Gastroesophageal sphincter (tissue), 4 donors: Measurements from ENCODE around the gene AGRN. TPM values are rescaled to one million over a fixed set of nuclear protein-coding genes. Genes with fewer than 3 reads are reported as not detected.

Experiments
- ATAC-seq: fragments of 150-250 bp; one replicate; pipeline ENCODE4 v1.9.1; 2016; ENCODE audit warnings: mild to moderate bottlenecking, moderate library complexity
- H3K27ac ChIP-seq, 4 donors: fragments of 200-600 bp; sonication (generic) in 3 of 4; 1 replicate in 3 of 4; 2 replicates in 1 of 4; pipeline ENCODE4 v1.5.1; 2016 to 2019
- H3K27me3 ChIP-seq: fragments of 200-600 bp; sonication (generic); one replicate; pipeline ENCODE4 v1.5.1; 2019
- H3K36me3 ChIP-seq, 2 donors: fragments of 200-600 bp; sonication (generic); one replicate each; pipeline ENCODE4 v1.5.1; 2019; ENCODE audit warnings: control low read depth in 1 of 2
- H3K4me1 ChIP-seq, 3 donors: fragments of 200-600 bp; sonication (generic); 1 replicate in 2 of 3; 2 replicates in 1 of 3; pipeline ENCODE4 v1.5.1; 2016 to 2019; ENCODE audit warnings: control low read depth in 2 of 3
- H3K4me3 ChIP-seq, 2 donors: fragments of 200-600 bp; sonication (generic); one replicate each; pipeline ENCODE4 v1.5.1; 2019; ENCODE audit warnings: mild to moderate bottlenecking in 1 of 2, moderate library complexity in 1 of 2
- H3K9me3 ChIP-seq, 3 donors: fragments of 200-600 bp; sonication (generic); one replicate each; pipeline ENCODE4 v1.5.1; 2017 to 2019; ENCODE audit warnings: control low read depth in 2 of 3
- CTCF ChIP-seq, 4 experiments: fragments of 200-600 bp in 2 of 4; fragments of 450-650 bp in 2 of 4; sonication (generic) in 1 of 4; IDR thresholded peaks; one replicate each; pipeline ENCODE4 v1.5.1; 2017 to 2019; ENCODE audit warnings: antibody characterized with exemption in 4 of 4, mild to moderate bottlenecking in 2 of 4, moderate library complexity in 2 of 4
- EP300 ChIP-seq: sonication (generic); formaldehyde crosslinking; IDR thresholded peaks from one replicate; pipeline ENCODE4 v1.6.1; 2017; ENCODE audit warnings: antibody characterized with exemption, mild to moderate bottlenecking
- POLR2A ChIP-seq, 2 donors: fragments of 450-650 bp; IDR thresholded peaks; one replicate each; pipeline ENCODE4 v1.6.1; 2017; ENCODE audit warnings: antibody characterized with exemption in 2 of 2, mild to moderate bottlenecking in 2 of 2, moderate library complexity in 1 of 2
- POLR2AphosphoS5 ChIP-seq: sonication (generic); formaldehyde crosslinking; IDR thresholded peaks from one replicate; pipeline ENCODE4 v1.6.1; 2017; ENCODE audit warnings: antibody characterized with exemption
- WGBS, 2 donors: methylation state at CpG; one replicate each; pipeline ENCODE4 v1.1.5; 2018; ENCODE audit warnings: low coverage in 1 of 2; 5-methylcytosine and 5-hydroxymethylcytosine counted together
- total RNA-seq, 4 donors: library from RNA; depleted of rRNA; stranded (reverse); fragments of >200 nt; gene quantifications; one replicate each; pipeline ENCODE4 v1.1.0, GENCODE V29; 2016

AGRN gene
- total RNA-seq, 4 donors from 2014 or later: 18.0 to 33.6 (median 23.5) TPM

DNA sequence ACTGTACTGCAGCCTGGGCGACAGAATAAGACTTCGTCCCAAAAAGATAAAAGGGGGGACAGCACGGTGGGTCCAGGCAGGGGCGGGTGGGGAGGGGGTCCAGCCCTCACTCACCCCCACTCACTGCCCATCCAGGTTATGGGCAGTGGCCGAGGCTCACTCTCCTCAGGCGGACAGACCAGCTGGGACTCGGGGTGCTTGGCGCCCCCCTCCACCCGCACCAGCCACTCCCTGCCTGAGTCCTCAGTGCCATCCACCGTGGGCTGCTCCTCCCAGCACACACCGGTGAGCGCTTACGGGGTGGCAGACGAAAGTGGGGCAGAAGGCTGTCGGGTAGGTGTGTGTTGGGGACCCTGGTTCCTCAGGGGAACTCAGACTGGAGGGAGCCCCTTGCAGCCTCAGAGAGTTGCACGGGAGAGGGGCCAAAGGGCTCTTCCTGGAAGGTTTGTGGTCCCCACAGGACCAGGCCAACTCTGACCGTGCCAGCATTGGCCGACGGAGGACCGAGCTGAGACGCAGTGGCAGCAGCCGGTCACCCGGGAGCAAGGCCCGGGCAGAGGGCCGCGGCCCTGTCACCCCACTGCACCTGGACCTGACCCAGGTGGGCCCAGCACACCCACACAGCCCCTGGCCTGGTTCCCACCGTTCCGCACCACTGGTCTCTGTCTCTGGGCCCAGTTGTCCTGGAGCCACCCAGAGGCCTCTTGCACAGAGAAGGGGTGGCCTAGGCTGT is 47.0 kb upstream of the AGRN start:
- ATAC-seq: no peak
- Histone ChIP-seq H3K27me3 (peaks cover 86% of the 10 kb centered on the region), H3K27ac (no peak overlapping the region), H3K9me3 (no peaks in the 10 kb centered on the region), H3K4me1 (peaks cover 0 to 14% (median 5%) of the 10 kb centered on the region in 3 donors), H3K36me3 (no peaks in the 10 kb centered on the region), H3K4me3 (no peak overlapping the region)
- TF ChIP-seq EP300 (no peak), POLR2A (IDR thresholded peaks at IDR 0.05) (no peak), CTCF (IDR thresholded peaks at IDR 0.05) (no peak), POLR2AphosphoS5 (no peak)
- 40% methylated on average over 1 of the region's 28 CpGs; no CpG with 5 or more reads in 1 of the 2 donors for WGBS, 2 donors

DNA sequence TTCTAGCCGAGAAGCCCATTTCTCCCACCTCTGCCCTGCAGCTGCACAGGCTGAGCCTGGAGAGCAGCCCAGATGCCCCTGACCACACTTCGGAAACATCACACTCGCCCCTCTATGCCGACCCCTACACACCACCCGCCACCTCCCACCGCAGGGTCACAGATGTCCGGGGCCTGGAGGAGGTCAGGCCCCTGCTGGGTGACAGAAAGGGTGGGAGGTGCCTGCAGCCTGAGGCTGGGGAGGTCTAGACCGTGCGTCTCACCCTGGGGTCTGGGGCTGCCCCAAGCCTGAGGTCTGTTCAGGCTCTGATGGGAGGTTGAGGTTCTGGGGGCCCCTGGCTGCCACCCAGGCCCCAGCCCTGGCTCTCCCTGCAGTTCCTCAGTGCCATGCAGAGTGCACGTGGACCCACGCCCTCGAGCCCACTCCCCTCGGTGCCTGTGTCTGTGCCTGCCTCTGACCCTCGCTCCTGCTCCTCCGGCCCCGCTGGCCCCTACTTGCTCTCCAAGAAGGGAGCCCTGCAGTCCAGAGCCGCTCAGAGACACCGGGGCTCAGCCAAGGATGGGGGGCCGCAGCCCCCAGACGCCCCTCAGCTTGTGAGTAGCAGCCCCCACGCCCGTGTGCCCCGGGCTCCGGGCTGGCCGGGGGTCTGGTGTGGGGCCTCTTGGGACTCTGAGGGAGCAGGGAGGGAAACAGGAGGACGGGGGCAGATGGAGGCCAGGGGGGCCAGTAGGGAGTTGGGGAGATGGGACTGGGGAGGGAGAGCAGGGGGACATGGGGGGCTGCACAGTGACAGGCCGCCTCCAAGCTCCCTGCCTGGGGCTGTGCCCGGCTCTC is 46.2 kb upstream of the AGRN start:
- Histone ChIP-seq H3K4me3 (no peak overlapping the region), H3K9me3 (no peaks in the 10 kb centered on the region), H3K27me3 (peaks cover 86% of the 10 kb centered on the region), H3K4me1 (peaks cover 0 to 14% (median 5%) of the 10 kb centered on the region in 3 donors), H3K36me3 (no peaks in the 10 kb centered on the region), H3K27ac (no peak overlapping the region)
- ATAC-seq: no peak
- no peak for TF ChIP-seq POLR2AphosphoS5
- no peak for TF ChIP-seq EP300
- no peak for TF ChIP-seq POLR2A (IDR thresholded peaks at IDR 0.05)
- TF ChIP-seq CTCF (IDR thresholded peaks at IDR 0.05): no peak
- 70% methylated on average over 2 of the region's 28 CpGs; no CpG with 5 or more reads in 1 of the 2 donors for WGBS, 2 donors

DNA sequence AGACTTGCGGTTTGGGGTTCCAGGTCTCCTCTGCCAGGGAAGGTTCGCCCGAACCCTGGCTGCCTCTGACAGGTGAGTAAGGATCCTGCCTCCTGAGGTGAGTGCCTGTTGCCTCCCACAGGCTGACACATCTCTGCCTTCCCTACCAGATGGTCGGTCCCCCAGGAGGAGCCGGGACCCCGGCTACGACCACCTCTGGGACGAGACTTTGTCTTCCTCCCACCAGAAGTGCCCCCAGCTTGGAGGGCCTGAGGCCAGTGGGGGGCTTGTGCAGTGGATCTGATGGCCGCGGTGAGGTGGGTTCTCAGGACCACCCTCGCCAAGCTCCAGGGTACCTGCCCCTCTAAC is 45.7 kb upstream of the AGRN start:
- Histone ChIP-seq H3K27me3 (peaks cover 81% of the 10 kb centered on the region), H3K27ac (no peak overlapping the region), H3K4me1 (peaks cover 0 to 14% (median 5%) of the 10 kb centered on the region in 3 donors), H3K4me3 (no peak overlapping the region), H3K36me3 (no peaks in the 10 kb centered on the region), H3K9me3 (no peaks in the 10 kb centered on the region)
- TF ChIP-seq EP300 (no peak), POLR2A (IDR thresholded peaks at IDR 0.05) (no peak), CTCF (IDR thresholded peaks at IDR 0.05) (no peak), POLR2AphosphoS5 (no peak)
- no peak for ATAC-seq
- WGBS, 2 donors: 60% methylated on average over 1 of the region's 11 CpGs; no CpG with 5 or more reads in 1 of the 2 donors

DNA sequence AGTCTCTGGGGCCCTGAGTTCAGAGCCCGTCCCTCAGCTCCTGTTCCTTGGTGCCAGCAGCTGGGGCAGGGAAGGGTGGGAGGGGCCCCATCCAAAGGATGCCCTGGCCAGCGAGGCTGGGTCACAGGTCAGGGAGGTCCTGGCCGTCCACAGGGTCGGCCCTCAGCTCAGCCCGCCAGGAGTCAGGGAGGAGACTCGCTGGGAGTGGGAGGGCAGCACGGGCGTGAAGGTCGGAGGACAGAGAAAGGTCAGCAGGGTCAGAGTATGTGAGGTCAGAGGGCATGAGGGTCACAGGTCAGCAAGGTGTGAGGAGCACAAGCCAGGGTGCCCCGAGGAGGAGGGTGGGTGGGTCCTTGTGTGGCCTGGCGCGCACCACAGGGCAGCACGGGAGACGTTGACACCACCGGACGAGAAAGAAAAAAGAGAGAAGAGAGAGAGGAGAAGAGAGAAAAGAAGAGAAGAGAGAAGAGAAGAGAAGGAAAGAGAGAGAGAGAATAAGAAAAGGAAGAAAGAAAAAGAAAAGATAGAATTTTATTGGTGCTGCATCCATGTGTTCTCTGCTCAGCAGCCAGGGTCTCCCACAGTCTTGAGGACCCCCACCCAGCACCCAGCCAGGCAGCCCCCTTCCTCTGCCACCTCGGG is 45.1 kb upstream of the AGRN start:
- Histone ChIP-seq H3K27me3 (peaks cover 76% of the 10 kb centered on the region), H3K9me3 (no peaks in the 10 kb centered on the region), H3K4me3 (no peak overlapping the region), H3K36me3 (no peaks in the 10 kb centered on the region), H3K27ac (no peak overlapping the region), H3K4me1 (peaks cover 0 to 14% (median 5%) of the 10 kb centered on the region in 3 donors)
- TF ChIP-seq POLR2AphosphoS5 (no peak), POLR2A (IDR thresholded peaks at IDR 0.05) (no peak), EP300 (no peak), CTCF (IDR thresholded peaks at IDR 0.05) (no peak)
- ATAC-seq: no peak
- 61 to 62% methylated on average over 5 to 13 of the region's 17 CpGs for WGBS, 2 donors
